HEK293 (cell line): Measurements from ENCODE around the gene CTDSP1.

Source experiments
- CTCF ChIA-PET: fragments of 350-600 bp; formaldehyde crosslinking; extraction: SDS; loops from one replicate; lab custom pipeline; 2021; ENCODE audit warnings: antibody characterized with exemption; lab: Yijun Ruan, JAX
- POLR2A ChIA-PET: fragments of 300-600 bp; formaldehyde crosslinking; extraction: SDS; loops from one replicate; lab custom pipeline; 2020; ENCODE audit warnings: antibody characterized with exemption, inconsistent platforms; lab: Yijun Ruan, JAX
- H3K27ac ChIP-seq: fragments of 200-500 bp; sonication (Bioruptor generic); 2 replicates; pipeline ENCODE4 v1.5.1; 2014; ENCODE audit warnings: low read depth, low read length, control low read depth, inconsistent platforms; ENCODE audit errors: extremely low read depth
- H3K36me3 ChIP-seq, 2 experiments: fragments of 200-500 bp in 1 of 2; sonication (Bioruptor generic) in 1 of 2; 1 replicate in 1 of 2; 2 replicates in 1 of 2; pipeline ENCODE4 v1.5.1; 2014 to 2017; ENCODE audit warnings: inconsistent platforms in 2 of 2, low read length in 2 of 2; ENCODE audit not compliant: control insufficient read depth in 2 of 2, insufficient read depth in 1 of 2
- H3K4me1 ChIP-seq: fragments of 200-500 bp; sonication (Bioruptor generic); 2 replicates; pipeline ENCODE4 v1.5.1; 2014; ENCODE audit warnings: mild to moderate bottlenecking, low read length, inconsistent platforms; ENCODE audit not compliant: control insufficient read depth, insufficient read depth
- H3K4me3 ChIP-seq: 2 replicates; pipeline ENCODE4 v1.5.1; 2011; ENCODE audit warnings: low read depth, mild to moderate bottlenecking, control low read depth, low read length, moderate library complexity
- H3K9me3 ChIP-seq: fragments of 200-500 bp; sonication (Bioruptor generic); 2 replicates; pipeline ENCODE4 v1.5.1; 2014; ENCODE audit warnings: low read depth, low read length, inconsistent platforms; ENCODE audit not compliant: control insufficient read depth, insufficient read depth
- FEZF1 ChIP-seq: fragments of 450-650 bp; formaldehyde crosslinking; IDR thresholded peaks from 2 replicates; pipeline ENCODE4 v1.5.1; 2016; ENCODE audit warnings: missing biosample characterization, missing genetic modification characterization
- GLIS1 ChIP-seq: fragments of 450-650 bp; formaldehyde crosslinking; IDR thresholded peaks from 2 replicates; pipeline ENCODE4 v1.5.1; 2016; ENCODE audit warnings: missing biosample characterization, missing genetic modification characterization
- KLF10 ChIP-seq: fragments of 450-650 bp; IDR thresholded peaks from 2 replicates; pipeline ENCODE4 v1.5.1; 2018; ENCODE audit warnings: missing biosample characterization, mild to moderate bottlenecking, missing genetic modification characterization
- RBAK ChIP-seq: fragments of 450-650 bp; formaldehyde crosslinking; IDR thresholded peaks from 2 replicates; pipeline ENCODE4 v1.5.1; 2016; ENCODE audit warnings: missing biosample characterization, missing genetic modification characterization
- SETDB1 ChIP-seq: IDR thresholded peaks from one replicate; pipeline ENCODE4 v1.6.1; 2017; ENCODE audit warnings: mild to moderate bottlenecking, low read length, moderate library complexity, mixed read lengths; ENCODE audit not compliant: insufficient read length
- YY2 ChIP-seq: fragments of 450-650 bp; formaldehyde crosslinking; IDR thresholded peaks from 2 replicates; pipeline ENCODE4 v1.5.1; 2016; ENCODE audit warnings: missing biosample characterization, missing genetic modification characterization
- ZNF146 ChIP-seq: fragments of 450-650 bp; formaldehyde crosslinking; IDR thresholded peaks from 2 replicates; pipeline ENCODE4 v1.5.1; 2016; ENCODE audit warnings: missing biosample characterization, missing genetic modification characterization
- ZNF248 ChIP-seq: fragments of 450-650 bp; formaldehyde crosslinking; IDR thresholded peaks from 2 replicates; pipeline ENCODE4 v1.5.1; 2017; ENCODE audit warnings: missing biosample characterization, missing genetic modification characterization
- ZNF266 ChIP-seq: fragments of 450-650 bp; formaldehyde crosslinking; IDR thresholded peaks from 2 replicates; pipeline ENCODE4 v1.5.1; 2016; ENCODE audit warnings: missing biosample characterization, missing genetic modification characterization, low read depth
- ZNF311 ChIP-seq: fragments of 450-650 bp; formaldehyde crosslinking; IDR thresholded peaks from 2 replicates; pipeline ENCODE4 v1.5.1; 2017; ENCODE audit warnings: missing biosample characterization, missing genetic modification characterization, borderline replicate concordance
- ZNF404 ChIP-seq: fragments of 450-650 bp; formaldehyde crosslinking; IDR thresholded peaks from 2 replicates; pipeline ENCODE4 v1.5.1; 2017; ENCODE audit warnings: missing biosample characterization, missing genetic modification characterization
- ZNF501 ChIP-seq: fragments of 450-650 bp; formaldehyde crosslinking; IDR thresholded peaks from 2 replicates; pipeline ENCODE4 v1.5.1; 2016; ENCODE audit warnings: missing biosample characterization, missing genetic modification characterization
- ZNF529 ChIP-seq: fragments of 450-650 bp; formaldehyde crosslinking; IDR thresholded peaks from 2 replicates; pipeline ENCODE4 v1.5.1; 2017; ENCODE audit warnings: missing genetic modification characterization, missing biosample characterization; ENCODE audit not compliant: insufficient replicate concordance
- ZNF560 ChIP-seq: fragments of 450-650 bp; formaldehyde crosslinking; IDR thresholded peaks from 2 replicates; pipeline ENCODE4 v1.5.1; 2017; ENCODE audit warnings: missing biosample characterization, missing genetic modification characterization, borderline replicate concordance
- ZNF585B ChIP-seq: fragments of 450-650 bp; formaldehyde crosslinking; IDR thresholded peaks from 2 replicates; pipeline ENCODE4 v1.5.1; 2016; ENCODE audit warnings: missing biosample characterization, missing genetic modification characterization
- TF ChIP-seq, protein P1 (sequence below): fragments of 450-650 bp; formaldehyde crosslinking; IDR thresholded peaks from 2 replicates; pipeline ENCODE4 v1.5.1; 2017; ENCODE audit warnings: missing biosample characterization, missing genetic modification characterization
- TF ChIP-seq, protein P2 (sequence below): fragments of 450-650 bp; formaldehyde crosslinking; conservative IDR thresholded peaks from 2 replicates; pipeline ENCODE4 v1.5.1; 2016; ENCODE audit warnings: low read depth, missing biosample characterization, missing genetic modification characterization
- TF ChIP-seq, protein P3 (sequence below): fragments of 450-650 bp; formaldehyde crosslinking; IDR thresholded peaks from 2 replicates; pipeline ENCODE4 v1.5.1; 2016; ENCODE audit warnings: missing biosample characterization, missing genetic modification characterization, borderline replicate concordance
- TF ChIP-seq, protein P4 (sequence below): fragments of 450-650 bp; IDR thresholded peaks from 2 replicates; pipeline ENCODE4 v1.5.1; 2018; ENCODE audit warnings: missing biosample characterization, mild to moderate bottlenecking, missing genetic modification characterization
- TF ChIP-seq, protein P5 (sequence below): sonication (generic); formaldehyde crosslinking; IDR thresholded peaks from 2 replicates; pipeline ENCODE4 v1.8.1; 2022; ENCODE audit warnings: mild to moderate bottlenecking, moderate library complexity, missing genetic modification reagents

The CTDSP1 gene

DNA sequence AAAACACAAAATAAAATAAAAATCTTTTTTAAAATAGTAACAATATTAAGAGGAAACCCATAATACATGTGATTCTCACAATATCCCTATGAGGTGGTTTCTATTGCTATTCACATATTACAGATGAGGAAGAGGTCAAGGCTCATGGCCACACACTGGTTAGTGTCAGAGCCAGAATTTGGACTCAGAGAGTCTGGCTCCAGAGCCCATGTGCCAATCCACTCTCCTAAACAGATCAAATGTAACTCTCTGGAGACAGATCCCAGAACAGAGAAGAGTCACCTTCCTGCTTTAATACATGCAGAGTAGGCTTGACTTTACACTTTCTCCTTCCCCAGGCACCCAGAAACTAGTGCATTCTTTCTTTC lies 27.7 kb upstream of the CTDSP1 start (continued):
- no peak for TF ChIP-seq ZNF585B (tag by site-specific recombination)
- no peak for TF ChIP-seq RBAK (tag by site-specific recombination)
- TF ChIP-seq ZNF404 (tag by site-specific recombination) = no peak
- no peak for TF ChIP-seq ZNF266
- TF ChIP-seq ZNF248 (tag by site-specific recombination) = no peak
- TF ChIP-seq KLF10 = no peak
- no peak for TF ChIP-seq ZNF529 (tag by site-specific recombination)
- no peak for TF ChIP-seq ZNF501
- TF ChIP-seq YY2 = no peak
- no peak for TF ChIP-seq SETDB1

DNA sequence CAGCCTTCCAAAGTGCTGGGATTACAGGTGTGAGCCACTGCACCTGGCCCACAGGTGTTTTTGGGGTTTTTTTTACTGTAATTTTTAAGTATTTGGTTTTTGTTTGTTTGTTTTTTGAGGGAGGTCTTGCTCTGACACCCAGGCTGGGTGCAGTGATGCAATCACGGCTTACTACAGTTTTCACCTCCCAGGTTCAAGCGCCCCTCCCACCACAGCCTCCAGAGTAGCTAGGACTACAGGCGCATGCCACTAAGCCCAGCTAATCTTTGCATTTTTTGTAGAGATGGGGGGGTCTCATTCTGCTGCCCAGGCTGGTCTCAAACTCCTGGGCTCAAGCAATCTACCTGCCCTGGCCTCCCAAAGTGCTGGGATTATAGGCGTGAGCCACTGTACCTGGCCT lies 24.9 kb upstream of the CTDSP1 start:
- Histone ChIP-seq H3K27ac (no peak overlapping the region), H3K4me1 (no peaks in the 10 kb centered on the region)
- POLR2A ChIA-PET = no interaction called here
- CTCF ChIA-PET = interaction anchor here (0.7 to 1.1 kb wide), 2 partner anchors 99 to 620 kb away, joined by 3 read pairs; no protein-coding TSS in a partner anchor
- TF ChIP-seq GLIS1 = peak; percentile 72
- no peak for TF ChIP-seq ZNF146 (tag by site-specific recombination)
- TF ChIP-seq, all 188 proteins: peak for 1
- no peaks in the 10 kb centered on the region; a peak in 1 of 3 replicates for H3K36me3 ChIP-seq
- H3K9me3 ChIP-seq = no peaks in the 10 kb centered on the region
- no peak overlapping the region for H3K4me3 ChIP-seq

DNA sequence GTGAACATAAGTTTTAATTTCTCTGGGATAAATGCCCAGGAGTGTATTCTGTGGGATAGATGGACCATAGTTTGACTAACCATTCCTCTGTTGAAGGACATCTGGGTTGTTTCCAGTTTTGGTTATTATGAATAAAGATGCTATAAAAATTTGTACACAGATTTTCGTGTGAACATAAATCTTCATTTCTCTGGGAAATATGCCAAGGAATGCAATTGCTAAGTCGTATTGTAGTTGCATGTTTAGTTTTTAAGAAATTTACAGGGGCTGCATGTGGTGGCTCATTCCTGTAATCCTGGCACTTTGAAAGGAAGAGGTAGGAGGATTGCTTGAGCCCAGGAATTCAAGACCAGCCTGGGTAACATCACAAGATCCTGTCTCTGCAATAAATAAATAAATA lies 24.5 kb upstream of the CTDSP1 start:
- H3K27ac ChIP-seq = no peak overlapping the region
- H3K4me3 ChIP-seq = no peak overlapping the region
- no peaks in the 10 kb centered on the region; a peak in 1 of 3 replicates for H3K36me3 ChIP-seq
- CTCF ChIA-PET = interaction anchor here (0.9 kb wide), 1 partner anchor 19 kb away, joined by 3 read pairs; no protein-coding TSS in a partner anchor
- H3K9me3 ChIP-seq = no peaks in the 10 kb centered on the region
- no peaks in the 10 kb centered on the region for H3K4me1 ChIP-seq
- POLR2A ChIA-PET = interaction anchor here (0.9 kb wide), 1 partner anchor 53 kb away, joined by 3 read pairs; no protein-coding TSS in a partner anchor
- TF ChIP-seq, protein P1, sequence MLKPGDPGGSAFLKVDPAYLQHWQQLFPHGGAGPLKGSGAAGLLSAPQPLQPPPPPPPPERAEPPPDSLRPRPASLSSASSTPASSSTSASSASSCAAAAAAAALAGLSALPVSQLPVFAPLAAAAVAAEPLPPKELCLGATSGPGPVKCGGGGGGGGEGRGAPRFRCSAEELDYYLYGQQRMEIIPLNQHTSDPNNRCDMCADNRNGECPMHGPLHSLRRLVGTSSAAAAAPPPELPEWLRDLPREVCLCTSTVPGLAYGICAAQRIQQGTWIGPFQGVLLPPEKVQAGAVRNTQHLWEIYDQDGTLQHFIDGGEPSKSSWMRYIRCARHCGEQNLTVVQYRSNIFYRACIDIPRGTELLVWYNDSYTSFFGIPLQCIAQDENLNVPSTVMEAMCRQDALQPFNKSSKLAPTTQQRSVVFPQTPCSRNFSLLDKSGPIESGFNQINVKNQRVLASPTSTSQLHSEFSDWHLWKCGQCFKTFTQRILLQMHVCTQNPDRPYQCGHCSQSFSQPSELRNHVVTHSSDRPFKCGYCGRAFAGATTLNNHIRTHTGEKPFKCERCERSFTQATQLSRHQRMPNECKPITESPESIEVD (tag by site-specific recombination) = peak; percentile 89
- no peak for TF ChIP-seq ZNF311 (tag by site-specific recombination)
- TF ChIP-seq FEZF1 (tag by site-specific recombination) = no peak
- TF ChIP-seq, protein P2, sequence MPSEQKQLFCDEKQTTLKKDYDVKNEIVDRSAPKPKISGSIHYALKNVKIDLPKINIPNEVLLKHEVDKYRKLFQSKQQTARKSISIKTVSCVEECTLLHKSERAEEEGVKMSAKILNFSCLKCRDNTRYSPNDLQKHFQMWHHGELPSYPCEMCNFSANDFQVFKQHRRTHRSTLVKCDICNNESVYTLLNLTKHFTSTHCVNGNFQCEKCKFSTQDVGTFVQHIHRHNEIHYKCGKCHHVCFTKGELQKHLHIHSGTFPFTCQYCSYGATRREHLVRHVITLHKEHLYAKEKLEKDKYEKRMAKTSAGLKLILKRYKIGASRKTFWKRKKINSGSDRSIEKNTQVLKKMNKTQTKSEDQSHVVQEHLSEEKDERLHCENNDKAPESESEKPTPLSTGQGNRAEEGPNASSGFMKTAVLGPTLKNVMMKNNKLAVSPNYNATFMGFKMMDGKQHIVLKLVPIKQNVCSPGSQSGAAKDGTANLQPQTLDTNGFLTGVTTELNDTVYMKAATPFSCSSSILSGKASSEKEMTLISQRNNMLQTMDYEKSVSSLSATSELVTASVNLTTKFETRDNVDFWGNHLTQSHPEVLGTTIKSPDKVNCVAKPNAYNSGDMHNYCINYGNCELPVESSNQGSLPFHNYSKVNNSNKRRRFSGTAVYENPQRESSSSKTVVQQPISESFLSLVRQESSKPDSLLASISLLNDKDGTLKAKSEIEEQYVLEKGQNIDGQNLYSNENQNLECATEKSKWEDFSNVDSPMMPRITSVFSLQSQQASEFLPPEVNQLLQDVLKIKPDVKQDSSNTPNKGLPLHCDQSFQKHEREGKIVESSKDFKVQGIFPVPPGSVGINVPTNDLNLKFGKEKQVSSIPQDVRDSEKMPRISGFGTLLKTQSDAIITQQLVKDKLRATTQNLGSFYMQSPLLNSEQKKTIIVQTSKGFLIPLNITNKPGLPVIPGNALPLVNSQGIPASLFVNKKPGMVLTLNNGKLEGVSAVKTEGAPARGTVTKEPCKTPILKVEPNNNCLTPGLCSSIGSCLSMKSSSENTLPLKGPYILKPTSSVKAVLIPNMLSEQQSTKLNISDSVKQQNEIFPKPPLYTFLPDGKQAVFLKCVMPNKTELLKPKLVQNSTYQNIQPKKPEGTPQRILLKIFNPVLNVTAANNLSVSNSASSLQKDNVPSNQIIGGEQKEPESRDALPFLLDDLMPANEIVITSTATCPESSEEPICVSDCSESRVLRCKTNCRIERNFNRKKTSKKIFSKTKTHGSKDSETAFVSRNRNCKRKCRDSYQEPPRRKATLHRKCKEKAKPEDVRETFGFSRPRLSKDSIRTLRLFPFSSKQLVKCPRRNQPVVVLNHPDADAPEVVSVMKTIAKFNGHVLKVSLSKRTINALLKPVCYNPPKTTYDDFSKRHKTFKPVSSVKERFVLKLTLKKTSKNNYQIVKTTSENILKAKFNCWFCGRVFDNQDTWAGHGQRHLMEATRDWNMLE (tag by site-specific recombination) = no peak
- TF ChIP-seq, protein P3, sequence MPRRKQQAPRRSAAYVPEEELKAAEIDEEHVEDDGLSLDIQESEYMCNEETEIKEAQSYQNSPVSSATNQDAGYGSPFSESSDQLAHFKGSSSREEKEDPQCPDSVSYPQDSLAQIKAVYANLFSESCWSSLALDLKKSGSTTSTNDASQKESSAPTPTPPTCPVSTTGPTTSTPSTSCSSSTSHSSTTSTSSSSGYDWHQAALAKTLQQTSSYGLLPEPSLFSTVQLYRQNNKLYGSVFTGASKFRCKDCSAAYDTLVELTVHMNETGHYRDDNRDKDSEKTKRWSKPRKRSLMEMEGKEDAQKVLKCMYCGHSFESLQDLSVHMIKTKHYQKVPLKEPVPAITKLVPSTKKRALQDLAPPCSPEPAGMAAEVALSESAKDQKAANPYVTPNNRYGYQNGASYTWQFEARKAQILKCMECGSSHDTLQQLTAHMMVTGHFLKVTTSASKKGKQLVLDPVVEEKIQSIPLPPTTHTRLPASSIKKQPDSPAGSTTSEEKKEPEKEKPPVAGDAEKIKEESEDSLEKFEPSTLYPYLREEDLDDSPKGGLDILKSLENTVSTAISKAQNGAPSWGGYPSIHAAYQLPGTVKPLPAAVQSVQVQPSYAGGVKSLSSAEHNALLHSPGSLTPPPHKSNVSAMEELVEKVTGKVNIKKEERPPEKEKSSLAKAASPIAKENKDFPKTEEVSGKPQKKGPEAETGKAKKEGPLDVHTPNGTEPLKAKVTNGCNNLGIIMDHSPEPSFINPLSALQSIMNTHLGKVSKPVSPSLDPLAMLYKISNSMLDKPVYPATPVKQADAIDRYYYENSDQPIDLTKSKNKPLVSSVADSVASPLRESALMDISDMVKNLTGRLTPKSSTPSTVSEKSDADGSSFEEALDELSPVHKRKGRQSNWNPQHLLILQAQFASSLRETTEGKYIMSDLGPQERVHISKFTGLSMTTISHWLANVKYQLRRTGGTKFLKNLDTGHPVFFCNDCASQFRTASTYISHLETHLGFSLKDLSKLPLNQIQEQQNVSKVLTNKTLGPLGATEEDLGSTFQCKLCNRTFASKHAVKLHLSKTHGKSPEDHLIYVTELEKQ (tag by site-specific recombination) = no peak
- no peak for TF ChIP-seq ZNF404 (tag by site-specific recombination)
- TF ChIP-seq, protein P4, sequence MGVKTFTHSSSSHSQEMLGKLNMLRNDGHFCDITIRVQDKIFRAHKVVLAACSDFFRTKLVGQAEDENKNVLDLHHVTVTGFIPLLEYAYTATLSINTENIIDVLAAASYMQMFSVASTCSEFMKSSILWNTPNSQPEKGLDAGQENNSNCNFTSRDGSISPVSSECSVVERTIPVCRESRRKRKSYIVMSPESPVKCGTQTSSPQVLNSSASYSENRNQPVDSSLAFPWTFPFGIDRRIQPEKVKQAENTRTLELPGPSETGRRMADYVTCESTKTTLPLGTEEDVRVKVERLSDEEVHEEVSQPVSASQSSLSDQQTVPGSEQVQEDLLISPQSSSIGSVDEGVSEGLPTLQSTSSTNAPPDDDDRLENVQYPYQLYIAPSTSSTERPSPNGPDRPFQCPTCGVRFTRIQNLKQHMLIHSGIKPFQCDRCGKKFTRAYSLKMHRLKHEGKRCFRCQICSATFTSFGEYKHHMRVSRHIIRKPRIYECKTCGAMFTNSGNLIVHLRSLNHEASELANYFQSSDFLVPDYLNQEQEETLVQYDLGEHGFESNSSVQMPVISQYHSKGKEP = peak; percentile 50; the same call in 1 of the 2 replicates
- no peak for TF ChIP-seq ZNF560 (tag by site-specific recombination)
- TF ChIP-seq, protein P5, sequence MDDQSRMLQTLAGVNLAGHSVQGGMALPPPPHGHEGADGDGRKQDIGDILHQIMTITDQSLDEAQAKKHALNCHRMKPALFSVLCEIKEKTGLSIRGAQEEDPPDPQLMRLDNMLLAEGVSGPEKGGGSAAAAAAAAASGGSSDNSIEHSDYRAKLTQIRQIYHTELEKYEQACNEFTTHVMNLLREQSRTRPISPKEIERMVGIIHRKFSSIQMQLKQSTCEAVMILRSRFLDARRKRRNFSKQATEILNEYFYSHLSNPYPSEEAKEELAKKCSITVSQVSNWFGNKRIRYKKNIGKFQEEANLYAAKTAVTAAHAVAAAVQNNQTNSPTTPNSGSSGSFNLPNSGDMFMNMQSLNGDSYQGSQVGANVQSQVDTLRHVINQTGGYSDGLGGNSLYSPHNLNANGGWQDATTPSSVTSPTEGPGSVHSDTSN = no peak
